AG08396 (cell line): ENCODE measurements around the gene OSR1.

Experiments used
- DNase-seq: peaks from one replicate; pipeline ENCODE4 v3.0.0; 2012; ENCODE audit warnings: low spot score, mixed read lengths

OSR1 gene

DNA sequence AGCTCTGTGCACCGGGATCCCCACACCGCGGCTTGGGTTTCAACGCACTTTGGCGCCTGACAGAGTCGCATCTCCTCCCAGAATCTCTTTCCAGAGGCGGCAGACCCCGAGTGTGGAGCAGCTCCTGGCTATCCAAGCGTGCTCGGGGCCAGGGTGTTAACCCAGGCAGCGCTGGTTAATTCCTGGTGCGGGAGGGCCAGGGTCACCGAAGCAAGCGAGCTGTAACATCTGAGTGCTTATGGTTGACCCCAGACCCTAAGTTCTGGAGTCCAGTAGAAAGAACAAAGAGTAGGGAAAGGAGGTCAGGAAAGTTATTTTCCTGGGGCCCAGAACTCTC lies 566 bp upstream of the OSR1 start:
- DNase-seq: no peak

DNA sequence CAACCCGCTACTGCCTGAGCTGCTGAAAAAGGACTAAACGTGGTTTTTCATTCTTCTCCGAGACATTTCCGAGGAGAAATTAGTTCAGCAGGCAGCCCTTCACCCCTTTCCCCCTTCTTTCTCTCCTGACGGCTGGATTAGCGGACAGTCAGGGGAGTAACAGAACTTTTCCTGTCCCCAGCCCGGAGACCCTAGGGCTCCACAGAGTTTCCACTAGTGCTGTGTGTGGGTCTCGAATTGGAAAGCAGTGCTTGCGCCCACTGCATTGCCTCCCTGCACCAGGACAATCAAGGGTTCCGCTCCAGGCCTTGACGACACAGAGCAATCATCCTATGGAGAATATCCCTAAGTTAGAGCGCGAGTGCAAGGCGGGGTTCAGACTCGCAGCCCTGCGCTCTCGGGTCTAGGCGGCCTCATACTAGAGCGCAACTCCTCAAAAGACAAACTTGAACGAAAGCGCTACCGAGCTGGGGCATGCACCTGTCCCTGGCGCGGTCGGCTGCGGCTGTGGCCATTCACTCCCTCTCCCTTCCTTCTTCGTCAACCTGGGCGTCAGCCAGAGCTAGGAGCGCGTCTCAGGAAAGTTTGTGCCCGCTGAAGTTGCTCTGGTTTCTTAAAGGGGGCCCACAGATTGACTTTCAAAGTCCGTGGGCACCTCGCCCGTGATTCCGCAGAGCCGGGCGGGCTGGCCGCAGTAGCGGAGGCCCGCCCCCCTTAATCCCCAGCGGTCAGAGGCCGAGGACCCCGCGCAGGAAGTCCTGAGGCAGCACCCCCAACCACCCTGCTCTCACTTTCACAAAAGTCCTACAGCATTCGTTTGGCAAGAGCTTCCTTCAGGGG lies 801 bp downstream of the OSR1 start:
- DNase-seq: peak; percentile 52

DNA sequence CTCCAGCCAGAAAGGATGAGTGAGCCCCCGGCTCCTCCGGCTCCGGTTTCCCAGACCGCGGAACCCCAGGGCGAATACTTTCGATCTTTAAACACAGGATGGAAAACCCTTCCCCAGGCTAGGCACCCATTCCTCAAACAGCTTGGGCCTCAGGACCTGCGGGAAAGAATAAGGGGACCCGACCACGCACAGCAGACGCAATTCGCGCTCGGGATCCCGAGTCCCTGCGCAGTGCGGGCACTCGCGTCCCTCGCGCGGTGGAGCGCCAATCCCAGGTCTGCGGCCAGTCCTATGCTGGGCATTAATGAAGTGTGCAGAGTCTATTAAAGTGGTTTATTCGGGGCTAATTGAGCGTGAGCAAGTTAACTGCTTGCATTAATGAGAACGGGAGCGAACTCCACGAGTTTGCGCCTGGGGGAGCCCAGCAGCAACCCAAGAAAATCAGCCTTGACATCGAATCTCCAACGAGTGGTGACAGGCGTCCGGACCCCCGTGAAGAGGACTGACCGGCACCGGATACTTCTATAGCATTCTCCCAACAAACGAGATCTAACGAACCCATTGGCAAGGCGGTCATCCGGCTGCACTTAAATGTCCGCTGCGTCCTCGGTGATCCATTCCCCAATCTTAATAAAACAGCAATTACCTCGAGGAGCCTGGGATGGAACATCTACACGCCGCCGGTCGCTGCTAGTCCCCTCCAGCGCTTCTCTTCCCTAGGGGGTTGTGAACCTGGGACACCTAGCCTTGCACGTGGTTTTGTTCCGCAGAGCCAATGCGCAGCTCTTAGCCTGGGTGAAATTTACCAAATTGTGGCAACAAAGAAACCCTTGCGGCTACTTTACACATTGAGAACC lies 1.6 kb downstream of the OSR1 start:
- DNase-seq: peak; percentile 56

DNA sequence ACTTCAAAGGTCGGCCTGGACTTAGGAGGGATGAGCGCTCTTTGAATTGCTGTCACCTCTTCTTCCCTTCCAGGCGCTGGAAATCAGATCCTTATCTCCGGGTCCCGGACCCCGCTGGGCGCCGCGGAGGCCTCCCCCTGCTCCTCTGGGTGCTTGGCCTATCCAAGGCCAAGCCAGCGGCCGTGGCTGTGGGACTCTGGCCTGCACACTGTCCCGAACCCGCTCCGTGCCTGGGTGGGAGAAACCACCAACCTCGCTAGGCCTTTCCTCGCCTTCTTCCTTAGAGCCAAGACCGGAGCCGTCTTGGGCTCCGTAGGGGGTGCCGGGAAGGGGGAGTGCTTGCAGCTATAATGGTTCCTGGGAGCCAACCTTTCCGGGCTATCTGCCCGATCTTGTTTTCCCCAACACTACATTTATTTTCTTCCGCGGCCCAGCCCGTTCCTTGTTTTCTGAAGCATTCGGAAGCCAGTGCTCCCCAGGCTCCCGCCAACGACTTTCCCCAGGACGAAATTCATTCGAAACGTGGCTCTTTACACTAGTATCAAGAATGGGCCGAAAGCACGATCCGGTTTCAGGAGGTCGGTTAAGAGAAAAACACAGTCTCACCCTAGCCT lies 2.4 kb downstream of the OSR1 start:
- peak; percentile 42 for DNase-seq

DNA sequence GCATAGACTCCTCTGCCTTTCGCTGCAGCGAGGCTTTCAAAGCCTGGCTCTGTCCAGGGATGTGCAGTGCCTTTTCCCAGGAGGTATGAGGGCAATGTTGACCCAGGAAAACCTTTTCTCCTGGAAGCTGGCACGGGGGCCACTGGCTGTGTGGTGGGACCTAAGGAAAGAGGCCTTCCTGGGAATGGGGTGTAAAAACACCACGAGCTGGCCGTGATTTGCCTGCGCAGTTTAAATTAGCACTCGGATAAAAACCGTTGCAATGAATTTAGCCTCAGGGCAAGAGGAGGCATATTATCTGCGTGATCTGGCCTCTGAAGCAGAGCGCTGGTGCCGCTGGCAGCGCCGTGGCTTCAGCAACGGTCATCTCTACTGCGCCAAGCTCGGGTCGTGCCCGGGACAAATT lies 3.0 kb downstream of the OSR1 start:
- peak; percentile 38 for DNase-seq

DNA sequence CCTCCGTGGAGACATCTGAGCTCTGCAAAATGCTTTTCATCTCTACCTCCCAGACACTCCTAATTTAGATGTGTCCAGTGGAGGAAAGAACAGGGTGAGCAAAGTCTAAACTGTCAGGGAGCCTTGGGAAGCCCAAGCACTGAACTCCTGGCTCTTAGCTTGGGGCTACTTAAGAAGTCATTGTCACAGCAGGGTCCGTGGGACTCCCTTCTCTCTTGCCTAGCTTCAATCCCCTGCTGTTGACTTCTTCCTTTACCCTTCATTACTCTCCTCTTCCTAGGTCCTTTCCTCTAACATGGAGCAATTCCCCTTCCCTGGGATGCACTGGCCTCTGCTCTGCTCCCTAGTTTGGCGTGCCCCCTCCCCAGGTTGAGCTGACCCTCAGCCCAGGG lies 3.4 kb downstream of the OSR1 start:
- no peak for DNase-seq

DNA sequence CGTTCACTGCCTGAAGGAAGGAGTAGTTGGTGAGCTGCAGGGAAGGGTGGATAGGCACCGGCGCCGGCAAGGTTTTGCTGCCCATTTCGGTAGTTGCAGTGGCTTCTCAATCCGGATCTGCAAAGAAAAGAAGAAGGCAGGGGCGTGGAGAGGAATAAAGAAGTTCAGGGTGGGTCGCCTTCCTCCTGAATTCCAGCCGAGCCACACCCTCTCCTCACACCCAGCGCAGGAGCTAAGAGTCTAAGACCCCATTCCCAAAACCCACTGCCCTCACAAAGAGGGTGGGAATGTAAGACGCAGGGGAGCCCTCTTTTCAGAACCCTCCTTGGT lies 4.7 kb downstream of the OSR1 start:
- no peak for DNase-seq

DNA sequence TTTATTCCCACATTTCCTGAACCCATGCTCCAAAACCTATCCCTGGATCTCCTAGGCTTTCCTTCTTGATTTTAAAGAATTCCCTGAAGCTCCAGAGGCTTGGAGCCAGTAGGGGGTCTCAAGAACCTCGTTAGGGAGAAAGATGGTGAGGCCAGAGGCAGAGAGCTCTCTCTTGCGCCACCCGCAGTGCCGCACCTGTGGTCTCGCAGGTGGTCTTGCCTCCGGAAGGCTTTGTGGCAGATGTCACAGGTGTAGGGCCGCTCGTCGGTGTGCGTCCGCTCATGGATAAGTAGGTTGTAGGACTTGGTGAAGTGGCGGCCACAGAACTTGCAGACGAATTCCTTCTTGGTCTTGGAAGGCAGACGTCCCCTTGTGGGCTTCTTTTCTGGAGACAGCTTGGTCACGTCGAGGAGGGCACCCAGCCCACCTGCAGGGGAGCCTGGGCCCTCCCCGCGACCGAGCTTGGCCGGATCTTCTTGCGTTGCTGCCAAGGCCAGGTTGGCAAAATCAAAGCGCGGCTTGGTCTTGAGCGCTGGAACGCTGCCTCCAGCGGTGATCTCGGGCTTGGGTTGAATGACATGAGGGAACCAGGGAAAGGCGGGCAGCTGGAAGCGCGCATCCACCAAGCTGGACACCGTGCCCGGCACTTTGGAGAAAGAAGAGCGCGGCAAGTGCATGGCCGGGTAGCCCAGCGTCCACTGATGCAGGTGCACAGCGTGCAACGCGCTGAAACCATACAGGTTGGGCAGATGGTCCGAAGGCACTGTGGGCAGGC lies 5.3 kb downstream of the OSR1 start:
- DNase-seq: no peak

DNA sequence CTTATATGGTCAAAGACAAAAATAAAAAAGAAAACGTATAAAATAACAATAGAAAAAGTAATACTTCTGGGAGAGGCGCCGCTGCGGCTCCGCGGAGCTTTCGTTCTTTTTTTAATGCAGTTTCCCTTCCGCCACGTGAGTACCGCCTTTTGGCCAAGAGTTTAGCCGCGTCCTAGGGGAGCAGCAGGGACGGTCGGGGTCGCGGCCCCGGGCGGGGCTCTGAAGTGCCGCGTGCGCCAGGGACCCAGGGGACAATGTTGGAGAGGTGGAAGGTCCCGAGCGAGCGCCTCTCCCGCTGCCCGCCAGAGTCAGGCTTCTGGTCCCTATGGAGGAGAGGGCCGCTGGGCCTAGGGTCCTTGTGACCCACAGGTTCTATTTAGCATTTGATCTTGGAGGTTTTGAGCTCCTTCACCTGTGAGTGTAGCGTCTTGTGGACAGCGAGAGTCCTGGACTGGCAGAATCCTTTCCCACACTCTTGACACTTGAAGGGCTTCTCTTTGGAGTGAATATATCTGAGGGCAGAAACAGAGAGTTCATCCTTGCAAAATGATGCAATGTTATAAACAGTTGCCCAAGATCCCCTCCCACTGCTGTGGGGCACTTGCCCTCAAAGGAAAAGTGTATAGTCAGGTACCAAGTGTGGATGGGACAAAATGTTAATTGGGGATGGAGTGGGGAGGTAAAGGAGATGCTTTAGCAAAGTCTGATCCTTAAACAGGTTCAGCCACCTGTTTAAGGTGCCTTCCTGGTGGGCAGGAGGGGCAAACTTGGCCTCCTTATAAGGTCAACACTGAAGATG lies 6.3 kb downstream of the OSR1 start:
- no peak for DNase-seq

DNA sequence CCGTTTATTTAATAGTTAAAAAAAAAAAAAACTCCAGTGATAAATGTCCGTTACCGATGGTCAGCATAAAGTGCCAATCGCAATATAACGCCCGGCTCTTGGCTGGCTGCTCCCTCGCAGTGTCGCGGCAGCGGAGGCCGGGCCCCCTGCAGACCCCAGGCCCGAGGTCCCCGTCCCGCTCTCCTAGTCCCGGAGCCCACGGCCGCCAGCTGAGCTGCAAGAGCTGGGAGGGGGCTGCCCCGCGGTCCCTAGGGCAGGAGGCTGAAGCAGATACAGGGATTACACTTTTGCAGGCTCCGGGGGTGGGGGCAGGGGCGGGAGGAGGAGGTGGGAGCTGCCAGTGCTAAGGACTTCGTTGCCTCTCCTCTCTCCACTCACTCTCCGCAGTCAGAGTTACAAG lies 6.9 kb downstream of the OSR1 start:
- no peak for DNase-seq

DNA sequence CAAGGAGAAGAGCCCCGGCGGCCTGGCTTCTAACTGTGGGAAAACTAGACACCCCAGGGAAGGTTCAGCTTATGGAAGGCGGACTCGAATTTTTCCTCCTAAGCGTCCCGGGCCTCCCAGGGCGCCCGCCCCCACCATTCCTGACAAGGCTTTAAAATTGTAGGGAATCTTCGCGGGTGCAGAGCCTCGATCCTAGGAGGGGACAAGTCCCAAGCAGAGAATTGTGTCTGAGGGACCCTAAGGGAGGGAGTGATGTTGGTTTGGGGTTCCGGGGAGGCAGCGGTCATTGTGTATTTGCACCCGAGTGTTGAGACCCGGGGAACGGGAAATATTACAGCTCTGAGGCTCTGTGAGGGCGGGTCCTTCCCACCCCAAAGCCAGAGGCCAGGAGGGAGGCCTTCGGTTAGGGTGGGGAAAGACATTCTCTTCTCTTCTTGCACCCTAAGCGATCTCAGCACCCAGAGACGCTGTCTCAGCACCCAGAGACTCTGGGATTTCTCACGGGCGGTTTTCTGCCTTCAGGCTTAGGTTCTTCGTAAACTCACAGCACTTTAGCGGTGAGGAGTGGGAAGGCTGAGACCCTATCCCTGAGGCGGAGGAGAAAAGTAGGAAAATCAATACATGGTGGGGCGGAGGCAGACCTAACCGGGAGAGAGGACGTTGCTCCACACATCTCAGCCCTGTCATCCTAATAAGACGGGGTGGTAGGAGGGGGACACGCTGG lies 7.6 kb downstream of the OSR1 start:
- DNase-seq: no peak

DNA sequence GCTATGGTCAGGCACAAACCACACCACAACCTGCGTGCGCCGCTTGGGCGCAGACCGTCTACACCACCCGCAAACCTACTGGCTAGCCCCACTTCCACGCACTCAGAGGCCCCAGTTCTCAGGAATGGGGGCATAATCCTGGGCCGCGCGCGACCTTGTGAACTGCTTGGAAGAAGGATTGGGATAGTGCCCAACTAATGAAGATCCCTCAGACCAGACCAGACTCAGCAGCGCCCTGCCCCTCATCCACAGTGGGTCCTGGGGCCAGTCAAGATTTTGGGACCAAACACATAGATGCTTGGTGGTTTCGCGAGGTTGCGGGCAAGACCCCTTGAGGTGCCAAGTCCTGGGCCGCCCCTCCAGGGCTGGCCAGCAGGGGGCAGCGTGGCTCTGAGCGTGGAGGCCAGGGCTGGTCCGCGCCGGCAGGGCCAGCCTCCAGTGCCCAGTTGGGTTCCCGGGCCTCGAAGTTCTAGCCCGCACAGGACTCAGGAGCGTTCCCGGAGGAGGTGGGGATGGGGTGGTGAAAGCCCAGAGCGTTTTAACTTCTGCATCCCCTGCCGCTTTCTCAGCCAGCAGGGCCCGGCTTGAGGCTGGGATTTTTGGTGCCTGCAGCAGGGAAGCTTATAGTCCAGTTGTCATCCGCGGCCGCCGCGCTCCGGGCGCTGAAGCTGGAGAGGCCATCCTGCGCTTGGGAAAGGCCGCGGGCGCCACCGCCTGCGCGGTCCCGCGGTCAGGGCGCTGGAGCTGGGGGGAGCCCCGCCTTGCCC lies 8.3 kb downstream of the OSR1 start:
- no peak for DNase-seq

DNA sequence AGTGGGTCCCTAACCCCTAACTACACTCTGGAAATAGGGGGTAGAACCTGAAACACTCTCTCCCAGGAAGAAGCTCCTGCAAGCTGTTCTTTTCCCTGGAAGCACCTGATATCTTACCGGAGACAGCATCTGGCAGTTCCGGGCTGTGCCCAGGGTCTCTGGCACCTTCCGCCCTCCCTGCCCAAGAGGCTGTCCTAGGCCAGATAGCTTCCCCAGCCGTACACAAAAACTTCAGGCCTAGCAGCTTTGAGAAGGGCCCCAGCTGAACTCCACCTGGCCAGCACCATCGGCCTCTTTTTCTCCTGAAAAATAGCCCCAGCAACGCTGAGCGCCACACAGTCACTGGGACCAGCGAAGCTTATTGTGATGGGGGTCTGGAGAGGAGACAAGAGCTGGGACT lies 9.7 kb downstream of the OSR1 start:
- no peak for DNase-seq

DNA sequence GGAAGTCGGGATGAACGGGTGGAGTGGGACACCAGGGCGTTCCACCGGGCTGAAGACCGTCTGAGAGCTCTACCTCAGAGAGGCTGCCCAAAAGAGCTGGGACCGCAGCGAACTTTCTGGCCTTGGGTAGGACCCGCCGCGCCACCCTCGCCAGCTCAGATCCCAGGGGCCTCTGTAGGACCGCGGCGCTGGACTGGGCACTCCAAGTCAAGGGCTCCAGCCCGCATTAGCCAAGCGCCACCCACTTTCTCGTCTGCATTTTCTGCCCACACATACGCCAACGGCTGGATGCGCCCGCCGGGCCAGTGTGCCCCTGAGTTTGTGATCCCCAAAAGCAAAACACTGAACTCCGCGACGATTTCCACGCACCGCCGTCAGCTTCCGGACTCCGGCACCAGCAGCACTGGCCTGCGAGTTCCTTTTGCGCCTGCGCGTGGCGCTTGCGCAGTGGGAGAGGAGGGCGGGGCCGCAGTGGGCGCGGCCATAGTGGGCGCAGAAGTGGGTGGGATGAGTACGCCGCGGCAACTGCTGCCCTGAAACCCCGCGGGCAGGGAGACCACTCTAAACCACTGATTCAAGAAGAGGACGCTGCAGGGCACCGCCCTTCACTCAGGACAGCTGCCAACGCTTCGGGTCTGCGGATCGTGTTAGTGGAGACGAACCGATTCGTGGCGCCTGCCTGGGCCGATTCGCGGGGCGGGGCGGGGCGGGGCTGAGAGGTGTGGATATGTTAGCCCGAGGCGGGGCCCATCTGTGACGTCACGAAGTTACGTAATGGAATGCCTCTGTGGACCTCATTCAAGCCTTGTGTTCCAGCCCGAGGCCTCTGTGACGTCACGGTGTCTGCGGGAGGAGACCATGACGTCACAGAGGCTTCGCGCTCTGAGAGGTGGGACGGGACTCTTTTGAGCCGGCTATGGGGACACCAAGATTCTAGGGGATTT lies 10.5 kb downstream of the OSR1 start:
- peak; percentile 98 for DNase-seq

DNA sequence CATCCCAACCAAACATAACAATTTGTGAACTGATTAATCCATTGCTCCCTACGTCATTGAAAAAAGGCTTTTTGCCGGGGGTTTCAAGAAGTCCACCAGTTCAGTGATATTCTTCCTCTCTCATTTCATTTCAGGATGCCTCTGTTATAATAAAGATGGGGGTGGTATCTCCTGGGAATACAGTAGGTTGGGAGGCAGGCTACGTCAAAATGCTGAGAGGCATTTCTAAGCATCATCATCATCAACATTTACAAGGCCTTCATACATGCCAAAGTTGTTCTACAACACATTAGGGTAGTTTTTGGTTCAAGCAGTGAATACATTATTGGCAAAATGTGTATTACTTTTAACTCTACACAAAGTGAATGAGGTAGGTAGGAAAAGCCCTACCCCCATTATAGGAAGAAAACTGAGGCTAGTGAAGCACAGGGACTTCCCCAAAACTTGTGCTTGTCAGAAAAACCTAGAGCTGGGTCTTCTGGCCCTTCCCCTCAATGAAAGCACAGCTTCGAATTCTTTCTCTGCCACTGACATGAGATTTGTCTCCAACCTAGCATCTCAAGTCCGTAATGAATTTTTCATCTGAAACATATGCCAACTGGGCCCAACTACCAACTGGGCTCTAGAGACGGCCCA lies 11.3 kb downstream of the OSR1 start:
- no peak for DNase-seq

DNA sequence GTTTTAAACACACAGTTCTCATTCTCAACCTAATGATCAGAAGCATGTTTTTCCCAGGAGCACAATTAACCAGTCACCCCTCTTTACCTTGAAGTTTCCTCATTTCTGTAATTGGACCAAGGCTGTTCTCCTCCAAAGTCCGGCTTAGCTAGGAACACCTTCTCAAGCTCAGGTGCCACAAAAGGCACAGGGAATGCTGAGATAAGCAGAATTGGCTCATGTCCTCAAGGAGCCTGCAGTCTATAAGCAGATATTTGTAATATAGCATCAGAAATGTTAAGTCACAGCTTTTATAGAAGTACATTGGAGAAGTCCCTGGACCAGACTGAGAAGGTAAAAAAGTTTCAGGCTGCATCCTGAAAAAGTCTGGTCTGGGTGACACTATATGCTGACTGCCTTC lies 20.7 kb downstream of the OSR1 start:
- no peak for DNase-seq

DNA sequence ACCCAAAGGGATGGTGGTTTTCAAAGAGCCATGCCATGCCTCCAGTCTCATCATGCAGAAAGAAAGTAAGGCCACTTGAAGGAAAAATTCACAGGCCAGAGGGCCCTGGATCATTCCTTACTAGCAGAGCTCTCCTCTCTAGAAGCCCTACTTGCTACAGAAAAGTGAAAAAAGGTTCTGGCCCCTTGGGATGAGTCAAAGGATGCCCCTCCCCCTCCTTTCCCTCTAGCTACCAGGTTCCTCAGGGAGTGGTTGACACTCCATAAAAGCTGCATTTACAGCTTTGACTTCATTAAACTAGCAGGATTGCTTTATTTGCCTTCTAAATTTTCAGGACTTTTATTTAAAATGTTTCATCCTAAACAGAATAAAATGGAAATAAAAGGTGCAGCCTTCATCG lies 21.2 kb downstream of the OSR1 start:
- DNase-seq: no peak

DNA sequence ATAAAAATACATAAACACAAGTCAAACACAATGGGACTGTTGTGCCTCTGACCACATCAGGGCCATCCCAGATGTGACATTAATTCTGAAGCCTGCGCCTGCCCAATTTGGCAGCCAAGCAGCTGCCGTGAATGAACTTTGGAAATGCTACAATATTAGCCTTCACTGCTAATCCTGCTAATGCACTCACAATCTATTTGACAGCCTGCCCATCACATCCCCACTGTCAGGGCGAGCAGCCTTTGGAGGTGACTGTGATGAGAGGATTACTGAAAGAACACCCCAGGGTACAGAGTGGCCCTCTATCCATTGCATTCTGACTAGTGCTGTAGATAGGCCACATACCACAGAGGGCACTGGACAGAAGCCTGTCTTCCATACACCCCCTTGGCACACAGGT lies 21.6 kb downstream of the OSR1 start:
- DNase-seq: no peak

DNA sequence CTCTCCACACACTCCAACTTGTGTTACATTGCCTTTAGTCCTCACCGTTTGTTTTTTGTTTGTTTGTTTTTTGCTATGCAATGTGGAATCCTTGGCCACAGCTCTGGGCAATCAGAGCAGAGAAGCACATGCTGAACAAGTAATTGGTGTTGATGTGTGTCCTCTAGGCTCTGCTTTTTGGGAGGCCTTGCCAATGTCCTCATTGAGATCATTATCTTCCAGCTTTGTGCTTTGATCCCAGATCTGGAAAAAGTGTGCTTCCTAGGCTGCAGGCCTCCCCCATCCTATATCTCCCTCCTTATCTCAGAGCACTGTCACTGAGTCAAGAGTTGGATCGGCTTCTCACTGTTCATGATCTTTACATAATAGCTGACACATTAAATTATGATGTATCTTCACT lies 25.9 kb downstream of the OSR1 start:
- DNase-seq: no peak
